ENCODE results near the gene EEF2.
A peak's percentile ranks its signal among the peaks of the same experiment; 100 is the strongest.

The EEF2 gene

GRCh38 chr19:3984908-3985642, at the start of gene EEF2:
EEF2 (minus strand) TSS chr19:3985463; CDS start chr19:3985380, 83 bp downstream.
- DNase-seq, result peak; percentile 90

GRCh38 chr19:4034048-4035017, 49.1 kb upstream of the EEF2 start:
- DNase-seq, result no peak

- no peak for DNase-seq
Observed at GRCh38 chr19:4033028-4033956, 48.0 kb upstream of the EEF2 start.

- DNase-seq, result peak; percentile 22
Observed at GRCh38 chr19:4032436-4032835, 47.2 kb upstream of the EEF2 start.

GRCh38 chr19:4031420-4031819, 46.2 kb upstream of the EEF2 start:
- no peak for DNase-seq

GRCh38 chr19:4030981-4031380, 45.7 kb upstream of the EEF2 start:
- DNase-seq, result no peak

- DNase-seq, result no peak
Observed at GRCh38 chr19:4030552-4030951, 45.3 kb upstream of the EEF2 start.

GRCh38 chr19:4029247-4029614, 44.0 kb upstream of the EEF2 start:
- no peak for DNase-seq

GRCh38 chr19:4028334-4029246, 43.3 kb upstream of the EEF2 start:
- DNase-seq, result no peak

- no peak for DNase-seq
Observed at GRCh38 chr19:4027146-4027545, 41.9 kb upstream of the EEF2 start.

- DNase-seq, result no peak
Observed at GRCh38 chr19:4025317-4025716, 40.1 kb upstream of the EEF2 start.

GRCh38 chr19:4023600-4024398, 38.5 kb upstream of the EEF2 start:
- no peak for DNase-seq

- no peak for DNase-seq
Observed at GRCh38 chr19:4019578-4019977, 34.3 kb upstream of the EEF2 start.

- DNase-seq, result no peak
Observed at GRCh38 chr19:4018775-4019504, 33.7 kb upstream of the EEF2 start.

- no peak for DNase-seq
Observed at GRCh38 chr19:4018140-4018613, 32.9 kb upstream of the EEF2 start.

GRCh38 chr19:4016903-4017638, 31.8 kb upstream of the EEF2 start:
- no peak for DNase-seq

GRCh38 chr19:4016486-4016885, 31.2 kb upstream of the EEF2 start:
- no peak for DNase-seq

- no peak for DNase-seq
Observed at GRCh38 chr19:4015705-4016402, 30.6 kb upstream of the EEF2 start.

All from COR-L47 (cell line).